GM21786 (cell line): ENCODE data around the gene OPA1.

ENCODE experiments used
- ATAC-seq: cut with Tn5 transposase; IDR thresholded peaks from one replicate; pipeline ENCODE4 v1.9.1; 2021; ENCODE audit not compliant: unreplicated experiment

OPA1 gene

DNA sequence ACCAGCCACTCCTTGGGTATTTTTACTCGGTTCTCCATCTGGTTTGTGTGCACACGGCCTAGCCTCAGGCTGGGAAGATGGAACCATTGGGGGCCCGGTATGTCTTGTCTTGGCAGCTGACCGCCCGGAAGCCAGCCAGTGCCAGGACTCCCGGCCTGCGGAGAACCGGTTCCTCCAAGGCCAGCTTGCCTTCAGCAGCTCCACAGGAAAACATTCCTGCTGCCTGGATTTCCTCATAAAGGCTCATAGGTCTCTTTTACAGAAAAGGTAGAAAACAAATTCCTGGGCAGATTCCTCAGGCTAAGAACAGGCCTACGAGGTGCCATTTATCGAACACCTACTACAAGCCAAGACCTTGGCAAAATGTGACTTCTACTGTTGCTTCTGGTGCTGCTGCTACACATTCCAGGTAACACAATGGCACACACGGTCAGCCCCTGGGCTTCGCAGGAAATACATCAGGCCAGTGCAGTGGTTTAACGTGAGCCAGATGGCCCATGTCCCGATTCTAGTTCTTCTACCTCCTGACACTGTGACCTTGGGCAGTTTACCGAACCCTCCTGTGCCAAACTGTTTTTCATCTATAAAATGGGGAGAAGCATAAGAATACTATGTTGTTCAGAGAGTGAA lies 141.8 kb downstream of the OPA1 start:
- ATAC-seq = no peak

DNA sequence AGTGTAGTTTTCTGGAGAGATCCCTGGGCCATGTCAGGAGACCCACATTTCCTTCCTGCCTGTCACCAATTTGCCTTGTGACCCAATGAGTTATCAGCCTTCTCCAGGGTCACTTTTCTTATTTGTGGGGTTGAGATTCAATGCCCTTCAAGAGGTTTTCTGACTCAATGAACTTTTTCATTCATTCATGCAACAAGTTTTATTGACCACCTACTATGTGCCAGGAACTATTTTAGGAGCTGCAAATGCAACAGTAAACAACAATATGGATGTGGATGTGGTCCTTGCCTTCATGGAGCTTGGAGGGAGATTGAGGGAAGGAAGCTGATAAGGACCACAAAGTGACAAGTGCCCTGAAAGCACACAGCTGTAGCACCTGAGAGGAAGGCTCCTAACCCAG lies 142.8 kb downstream of the OPA1 start:
- ATAC-seq = no peak

DNA sequence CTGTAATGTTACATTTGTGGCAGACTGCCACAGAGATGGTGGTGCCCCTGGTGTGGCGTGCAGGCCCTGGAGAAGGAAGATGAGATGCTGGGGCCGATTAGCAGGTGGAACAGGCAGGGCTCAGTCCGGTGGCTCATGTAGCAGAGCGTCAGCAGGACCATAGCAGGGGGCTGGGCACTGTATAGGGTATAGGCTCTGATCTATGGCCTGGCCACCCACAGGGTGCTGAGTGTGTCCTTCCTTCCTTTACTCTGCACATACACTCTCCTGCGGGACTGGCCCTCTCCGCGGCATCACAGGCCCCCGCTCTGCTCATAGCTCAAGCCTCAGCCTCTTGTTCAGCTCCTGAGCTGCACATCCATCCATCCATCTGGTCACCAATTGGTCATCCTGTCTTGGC lies 143.6 kb downstream of the OPA1 start:
- ATAC-seq = no peak

DNA sequence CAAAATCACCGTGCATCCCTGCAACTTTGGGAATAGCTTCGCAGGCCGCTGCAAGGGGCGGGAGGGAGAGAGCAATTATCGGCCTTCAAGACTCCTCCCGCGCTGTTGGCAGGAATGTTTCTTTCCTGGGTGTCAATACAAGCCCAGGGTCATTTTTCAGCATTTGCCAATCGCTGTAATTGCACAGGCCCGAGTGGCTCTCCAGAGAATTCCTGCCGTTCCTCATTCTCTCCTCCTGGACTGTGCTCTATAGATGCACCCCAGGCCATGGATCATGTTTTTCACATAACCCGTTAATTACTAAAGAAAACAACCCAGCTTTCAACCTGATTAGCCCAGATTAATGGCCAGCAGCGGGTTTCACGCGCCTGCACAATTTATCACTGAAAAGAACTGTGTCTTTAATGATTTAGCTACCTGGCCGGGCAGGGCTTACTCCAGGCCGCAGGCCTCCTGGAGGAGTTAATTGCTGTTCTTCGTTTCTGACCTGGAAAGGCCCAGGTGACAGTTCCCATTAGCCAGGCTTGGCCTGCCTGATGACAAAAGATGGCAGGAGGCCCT lies 144.3 kb downstream of the OPA1 start:
- no peak for ATAC-seq

DNA sequence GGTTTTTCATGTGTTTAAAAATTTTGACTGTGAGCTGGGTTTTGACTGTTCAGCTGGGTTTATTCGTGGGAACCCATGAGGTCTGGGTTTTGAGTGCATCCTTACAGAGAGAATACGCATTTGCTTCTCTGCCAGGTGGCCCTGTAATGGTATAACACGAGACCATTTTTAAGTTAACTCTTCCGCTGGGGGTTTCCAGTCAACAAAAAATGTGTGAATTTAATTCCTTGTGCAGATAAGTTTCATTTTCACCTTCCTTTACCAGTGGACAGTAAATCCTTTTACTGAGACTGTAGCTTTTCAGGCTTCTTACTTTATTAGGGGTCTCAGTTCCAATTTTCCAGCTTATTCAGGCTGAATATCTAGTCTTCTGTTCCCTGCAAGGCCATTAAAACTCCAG lies 149.6 kb downstream of the OPA1 start:
- no peak for ATAC-seq

DNA sequence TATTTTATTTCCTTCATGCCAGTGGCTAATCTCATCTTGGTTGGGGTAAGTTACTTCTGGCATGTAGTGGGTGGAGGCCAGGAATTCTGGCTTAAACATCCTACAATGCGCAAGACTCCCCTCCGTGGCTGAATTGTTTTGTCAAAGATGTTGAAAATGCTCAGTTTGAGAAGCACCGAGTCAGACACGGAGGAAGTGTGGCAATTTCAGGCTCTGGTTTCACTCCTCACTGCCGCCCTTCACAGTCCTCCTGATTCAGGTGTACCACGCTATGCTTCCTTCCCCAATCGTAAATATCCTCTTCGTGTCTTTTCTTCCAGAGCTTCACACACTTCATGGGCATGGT lies 150.7 kb downstream of the OPA1 start:
- peak; percentile 49 for ATAC-seq

DNA sequence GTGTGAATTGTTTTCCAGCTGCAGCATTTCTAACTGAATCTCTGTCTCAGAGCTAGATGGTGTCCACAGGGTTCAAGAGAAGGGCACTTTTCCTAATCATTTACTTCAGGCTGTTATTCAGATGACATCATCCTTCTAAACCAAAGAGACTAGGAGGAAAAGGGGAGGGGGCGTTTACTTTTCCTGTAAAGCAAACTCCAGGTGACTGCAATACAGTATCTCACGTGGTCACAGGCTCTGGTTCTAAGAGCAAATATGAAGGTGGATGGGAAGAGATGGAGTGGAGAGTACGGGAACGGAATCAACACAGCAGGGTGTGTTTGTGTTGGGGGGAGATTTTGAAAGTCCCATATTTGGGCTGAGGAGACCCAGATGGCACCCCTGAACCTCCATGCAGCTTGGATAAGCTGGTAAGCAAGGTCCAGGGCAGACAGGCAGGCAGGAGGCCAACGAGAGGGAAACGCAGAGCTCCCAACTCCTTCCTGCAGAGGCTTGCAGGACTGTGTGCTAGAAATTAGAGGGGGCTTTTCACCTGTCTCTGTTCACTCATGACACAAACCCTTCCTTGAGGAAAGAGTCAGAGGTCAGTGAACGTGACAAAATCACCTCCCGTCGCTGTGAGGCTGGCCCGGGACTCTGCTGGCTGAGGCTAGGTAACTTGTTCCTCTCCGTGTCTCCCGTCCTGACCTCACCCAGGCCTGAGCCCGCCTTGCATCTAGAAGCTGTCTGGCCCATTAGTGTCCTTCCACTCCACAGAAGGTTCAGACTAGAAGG lies 151.2 kb downstream of the OPA1 start:
- ATAC-seq = peak; percentile 6

DNA sequence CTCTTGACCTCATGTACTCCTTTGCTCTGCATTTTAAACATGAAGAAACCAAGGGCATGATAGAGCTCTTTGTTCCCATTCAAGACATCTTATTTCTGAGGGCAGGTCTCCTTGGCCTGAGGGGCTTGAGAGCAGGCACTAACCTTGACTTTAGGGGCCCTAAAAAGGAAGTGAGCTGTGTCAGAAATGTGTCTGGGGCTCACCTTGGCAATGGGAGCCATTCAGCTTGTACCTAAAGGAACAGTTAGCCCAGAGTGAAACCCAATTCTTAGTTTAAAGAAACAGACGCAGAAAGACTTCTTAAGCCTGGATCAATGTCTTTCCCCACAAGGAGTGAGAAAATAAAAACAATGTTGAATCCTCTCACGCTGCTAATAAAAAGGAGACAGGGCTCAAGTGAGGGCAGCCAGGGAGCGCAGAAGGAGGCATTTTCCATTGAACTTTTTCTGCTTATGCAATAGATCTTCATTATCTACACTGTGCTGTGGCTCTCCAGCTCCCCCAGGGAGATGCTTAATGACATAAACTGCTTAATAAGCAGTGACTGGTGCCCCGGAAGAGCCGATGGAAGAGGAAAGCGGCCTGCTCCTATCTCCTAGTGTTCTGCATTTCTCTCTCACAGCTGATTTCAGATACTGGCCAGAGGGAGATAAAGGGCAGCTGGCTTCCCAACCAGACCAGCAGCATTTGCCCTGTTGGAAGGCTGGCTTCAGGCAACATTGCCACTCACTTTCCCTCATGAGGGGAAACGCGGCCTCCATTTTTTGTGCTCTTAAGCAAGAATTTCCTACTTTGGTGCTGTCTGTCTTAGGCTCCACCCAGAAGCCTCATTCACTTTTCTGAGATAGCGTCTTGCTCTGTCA lies 152.0 kb downstream of the OPA1 start:
- ATAC-seq = no peak

DNA sequence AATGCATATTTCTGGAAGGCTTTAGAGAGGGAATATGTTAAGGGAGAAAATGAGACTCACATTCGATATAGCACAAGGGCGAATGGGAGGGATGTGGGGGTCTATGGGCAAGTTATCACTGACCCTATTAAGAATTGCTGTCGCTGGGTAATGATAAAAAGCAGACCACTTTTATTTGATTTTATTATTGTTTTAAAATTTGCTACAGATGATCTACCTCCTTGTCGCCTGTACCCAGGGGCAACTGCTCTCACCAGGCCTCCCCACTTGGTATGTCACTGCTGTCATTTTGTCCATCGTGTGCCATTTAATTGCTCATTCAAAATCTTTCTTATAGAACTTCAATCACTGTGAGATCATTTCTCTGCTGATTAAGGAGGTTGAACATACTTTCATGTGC lies 153.8 kb downstream of the OPA1 start:
- ATAC-seq = no peak
